CD14-positive monocyte (primary cell): ENCODE data around the gene TIGD2. TPM values are rescaled to one million over a fixed set of nuclear protein-coding genes. Genes with fewer than 3 reads are reported as not detected.

Experiments used
- DNase-seq, 3 donors: peaks; one replicate each; pipeline ENCODE4 v3.0.0-alpha.2; 2011 to 2022
- H2AFZ ChIP-seq: 2 replicates; pipeline ENCODE4 v1.6.0; 2012; ENCODE audit warnings: mild to moderate bottlenecking, low read depth, low read length, inconsistent platforms; ENCODE audit not compliant: insufficient read depth, poor library complexity, severe bottlenecking
- H3K27ac ChIP-seq, 2 donors: 1 replicate in 1 of 2; 2 replicates in 1 of 2; pipeline ENCODE4 v1.5.1; 2012 to 2013; ENCODE audit warnings: low read length in 2 of 2, control low read depth in 1 of 2, inconsistent platforms in 1 of 2, low read depth in 1 of 2, mild to moderate bottlenecking in 1 of 2
- H3K27me3 ChIP-seq, 2 donors: one replicate each; pipeline versions ENCODE4 v1.6.0 to v1.6.1; 2011 to 2013; ENCODE audit warnings: low read length in 2 of 2; ENCODE audit not compliant: control insufficient read depth in 2 of 2, insufficient read depth in 2 of 2
- H3K36me3 ChIP-seq, 2 donors: replicated peaks in 1 of 2; 1 replicate in 1 of 2; 2 replicates in 1 of 2; pipeline versions ENCODE4 v1.5.1 to v1.6.1; 2012 to 2013; ENCODE audit warnings: low read length in 2 of 2, control low read depth in 1 of 2, inconsistent platforms in 1 of 2, mild to moderate bottlenecking in 1 of 2; ENCODE audit not compliant: insufficient read depth in 2 of 2, control insufficient read depth in 1 of 2
- H3K4me1 ChIP-seq, 2 donors: 1 replicate in 1 of 2; 2 replicates in 1 of 2; pipeline versions ENCODE4 v1.5.1 to v1.6.1; 2012 to 2013; ENCODE audit warnings: low read length in 2 of 2, control low read depth in 1 of 2, inconsistent platforms in 1 of 2, mild to moderate bottlenecking in 1 of 2, moderate library complexity in 1 of 2; ENCODE audit not compliant: insufficient read depth in 2 of 2, control insufficient read depth in 1 of 2
- H3K4me2 ChIP-seq: replicated peaks from 2 replicates; pipeline ENCODE3; 2012; ENCODE audit warnings: low read length, moderate library complexity, mild to moderate bottlenecking; ENCODE audit not compliant: poor library complexity, severe bottlenecking; ENCODE audit errors: extremely low read depth
- H3K4me3 ChIP-seq, 3 experiments: fragments of 200-600 bp in 1 of 3; sonication (generic) in 1 of 3; replicated peaks in 1 of 3; 1 replicate in 2 of 3; 2 replicates in 1 of 3; pipeline ENCODE4 v1.5.1; 2011 to 2013; ENCODE audit warnings: low read length in 3 of 3, mild to moderate bottlenecking in 3 of 3, control low read depth in 2 of 3, low read depth in 2 of 3, inconsistent platforms in 1 of 3, moderate library complexity in 1 of 3
- H3K79me2 ChIP-seq: 2 replicates; pipeline ENCODE4 v1.6.0; 2012; ENCODE audit warnings: mild to moderate bottlenecking, control low read depth, inconsistent platforms, low read length, moderate library complexity; ENCODE audit not compliant: insufficient read depth
- H3K9ac ChIP-seq: 2 replicates; pipeline ENCODE4 v1.6.0; 2017; ENCODE audit warnings: low read length, mild to moderate bottlenecking; ENCODE audit not compliant: insufficient read depth, poor library complexity, severe bottlenecking
- H3K9me3 ChIP-seq, 2 donors: replicated peaks in 1 of 2; 1 replicate in 1 of 2; 2 replicates in 1 of 2; pipeline versions ENCODE4 v1.5.1 to v1.6.1; 2012 to 2013; ENCODE audit warnings: low read length in 2 of 2, control low read depth in 1 of 2; ENCODE audit not compliant: control insufficient read depth in 1 of 2, insufficient read depth in 1 of 2
- H4K20me1 ChIP-seq: 2 replicates; pipeline ENCODE4 v1.6.0; 2012; ENCODE audit warnings: mild to moderate bottlenecking, low read length, control low read depth, moderate library complexity; ENCODE audit not compliant: insufficient read depth
- H3K27ac Mint-ChIP-seq, 7 donors: one replicate each; pipeline ENCODE4 v1.8.0; 2020; ENCODE audit warnings: mild to moderate bottlenecking in 7 of 7, mixed read lengths in 7 of 7, moderate library complexity in 6 of 7, inconsistent platforms in 2 of 7
- H3K27me3 Mint-ChIP-seq, 3 donors: one replicate each; pipeline ENCODE4 v1.8.0; 2021 to 2022; ENCODE audit warnings: low read depth in 3 of 3, mild to moderate bottlenecking in 3 of 3, mixed read lengths in 3 of 3, moderate library complexity in 3 of 3, inconsistent platforms in 1 of 3
- H3K36me3 Mint-ChIP-seq, 2 donors: one replicate each; pipeline ENCODE4 v1.8.0; 2020; ENCODE audit warnings: mixed read lengths in 2 of 2, inconsistent platforms in 1 of 2, mild to moderate bottlenecking in 1 of 2
- H3K4me1 Mint-ChIP-seq: one replicate; pipeline ENCODE4 v1.8.0; 2020; ENCODE audit warnings: mild to moderate bottlenecking, mixed read lengths
- H3K4me3 Mint-ChIP-seq, 2 donors: one replicate each; pipeline ENCODE4 v1.8.0; 2020; ENCODE audit warnings: mild to moderate bottlenecking in 2 of 2, mixed read lengths in 2 of 2, moderate library complexity in 1 of 2
- H3K9me3 Mint-ChIP-seq, 7 donors: one replicate each; pipeline ENCODE4 v1.8.0; 2020 to 2022; ENCODE audit warnings: mixed read lengths in 7 of 7, mild to moderate bottlenecking in 6 of 7, moderate library complexity in 6 of 7, inconsistent platforms in 2 of 7
- CTCF ChIP-seq: fragments of 200-600 bp; IDR thresholded peaks from one replicate; pipeline ENCODE4 v1.8.0; 2022; ENCODE audit warnings: antibody characterized with exemption, mild to moderate bottlenecking
- WGBS: methylation state at CpG from one replicate; pipeline ENCODE4 v1.1.5; 2013; ENCODE audit warnings: missing lambda C conversion rate; ENCODE audit not compliant: insufficient coverage; 5-methylcytosine and 5-hydroxymethylcytosine counted together
- intact Hi-C, 2 donors: fragments of 100-400 bp; cut with micrococcal nuclease; formaldehyde crosslinking; loops; one replicate each; pipeline versions ENCODE4 v1.15.0 to v1.15.1; 2023
- polyA plus RNA-seq, 3 donors: library from polyadenylated mRNA; depleted of rRNA in 1 of 3; unstranded in 2 of 3; stranded (reverse) in 1 of 3; fragments of 300-500 nt in 2 of 3; fragments of >200 nt in 1 of 3; fragmentation: Illumina TruSeq in 2 of 3; gene quantifications; 1 replicate in 2 of 3; 2 replicates in 1 of 3; pipeline ENCODE4 v1.2.3, GENCODE V29; 2012 to 2021

The TIGD2 gene
- polyA plus RNA-seq, 3 donors: 1.00 to 2.4 (median 2.1) TPM

GRCh38 chr4:89099471-89099870 lies 11.9 kb upstream of the TIGD2 start:
- Mint-ChIP-seq H3K9me3 (peaks cover 0 to 2% (median 0%) of the 10 kb centered on the region in 7 donors), H3K27ac (no peak overlapping the region), H3K4me1 (peaks cover 3% of the 10 kb centered on the region), H3K36me3 (no peaks in the 10 kb centered on the region), H3K27me3 (peaks cover 0 to 2% (median 0%) of the 10 kb centered on the region in 3 donors), H3K4me3 (no peak overlapping the region)
- H2AFZ ChIP-seq: no peak overlapping the region
- no peaks in the 10 kb centered on the region for H3K36me3 ChIP-seq
- H3K9ac ChIP-seq: no peak overlapping the region
- intact Hi-C loops: no loop called here
- H3K4me3 ChIP-seq: no peak overlapping the region
- no peak overlapping the region for H3K4me2 ChIP-seq
- no peaks in the 10 kb centered on the region for H3K27me3 ChIP-seq
- H3K27ac ChIP-seq: no peak overlapping the region
- no peaks in the 10 kb centered on the region for H3K9me3 ChIP-seq
- WGBS: no CpG with 5 or more reads among the region's 1 CpG
- H3K79me2 ChIP-seq: no peaks in the 10 kb centered on the region
- TF ChIP-seq CTCF: no peak
- no peaks in the 10 kb centered on the region for H4K20me1 ChIP-seq
- H3K4me1 ChIP-seq: no peaks in the 10 kb centered on the region
- no peak for DNase-seq

GRCh38 chr4:89100853-89101252 lies 10.5 kb upstream of the TIGD2 start:
- H3K4me3 Mint-ChIP-seq: no peak overlapping the region
- Histone ChIP-seq H3K36me3 (no peaks in the 10 kb centered on the region), H3K4me2 (no peak overlapping the region), H3K27ac (no peak overlapping the region), H3K4me3 (no peak overlapping the region), H2AFZ (no peak overlapping the region), H3K27me3 (no peaks in the 10 kb centered on the region), H3K9ac (no peak overlapping the region), H4K20me1 (no peaks in the 10 kb centered on the region), H3K9me3 (no peaks in the 10 kb centered on the region), H3K4me1 (no peaks in the 10 kb centered on the region), H3K79me2 (no peaks in the 10 kb centered on the region)
- peaks cover 0 to 3% (median 0%) of the 10 kb centered on the region in 7 donors for H3K9me3 Mint-ChIP-seq
- H3K4me1 Mint-ChIP-seq: peaks cover 3% of the 10 kb centered on the region
- no peak for DNase-seq
- peaks cover 0 to 2% (median 0%) of the 10 kb centered on the region in 3 donors for H3K27me3 Mint-ChIP-seq
- 44% methylated on average over 2 of the region's 3 CpGs for WGBS
- intact Hi-C loops: loop anchor here in 1 of 2 donors (10.0 kb wide), 1 partner anchor 286 kb away; no protein-coding TSS in a partner anchor
- H3K36me3 Mint-ChIP-seq: no peaks in the 10 kb centered on the region
- no peak for TF ChIP-seq CTCF
- H3K27ac Mint-ChIP-seq: peak overlapping the region in 3 of 7 donors; percentile 17 to 40 (median 37)
